GM21423 (cell line): Measurements from ENCODE around the gene DRGX.

ENCODE experiments used
- ATAC-seq: cut with Tn5 transposase; IDR thresholded peaks from one replicate; pipeline ENCODE4 v1.9.1; 2021; ENCODE audit warnings: mild to moderate bottlenecking, moderate library complexity; ENCODE audit not compliant: unreplicated experiment

DRGX gene

DNA sequence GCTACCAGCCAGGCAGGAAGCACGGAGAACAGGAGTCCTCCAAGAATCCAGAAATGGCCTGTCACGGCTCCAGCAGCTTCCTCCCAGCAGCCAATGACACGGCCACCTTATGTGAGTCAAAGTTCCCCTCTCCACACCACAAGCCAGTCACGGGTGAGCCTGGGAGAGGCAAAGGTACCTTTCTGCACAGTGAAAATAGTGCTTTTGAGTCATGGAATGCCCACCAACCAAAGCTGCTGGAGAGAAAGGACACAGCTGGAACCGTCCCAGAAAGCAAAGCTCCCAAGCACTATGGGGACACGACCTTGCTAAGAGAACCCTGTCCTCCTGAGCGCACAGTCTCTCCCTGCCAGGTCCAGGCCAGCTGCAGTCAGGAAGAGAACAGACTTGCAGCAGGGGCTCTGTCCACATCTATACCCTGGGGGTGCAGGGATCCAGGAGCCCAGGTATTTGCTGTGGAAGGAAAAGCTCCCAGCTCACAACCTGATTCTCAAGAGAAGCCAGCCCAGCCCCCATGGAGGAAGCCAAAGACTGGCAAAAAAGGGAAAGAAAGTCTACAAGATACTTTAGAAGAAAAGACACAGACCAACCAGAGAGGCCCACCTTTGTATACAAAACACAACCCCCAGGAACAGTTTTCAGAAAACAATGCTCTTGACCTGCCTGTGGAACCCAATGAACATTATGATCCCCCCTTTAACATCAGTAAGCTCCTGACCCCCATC, 72.6 kb downstream of the DRGX start:
- no peak for ATAC-seq

DNA sequence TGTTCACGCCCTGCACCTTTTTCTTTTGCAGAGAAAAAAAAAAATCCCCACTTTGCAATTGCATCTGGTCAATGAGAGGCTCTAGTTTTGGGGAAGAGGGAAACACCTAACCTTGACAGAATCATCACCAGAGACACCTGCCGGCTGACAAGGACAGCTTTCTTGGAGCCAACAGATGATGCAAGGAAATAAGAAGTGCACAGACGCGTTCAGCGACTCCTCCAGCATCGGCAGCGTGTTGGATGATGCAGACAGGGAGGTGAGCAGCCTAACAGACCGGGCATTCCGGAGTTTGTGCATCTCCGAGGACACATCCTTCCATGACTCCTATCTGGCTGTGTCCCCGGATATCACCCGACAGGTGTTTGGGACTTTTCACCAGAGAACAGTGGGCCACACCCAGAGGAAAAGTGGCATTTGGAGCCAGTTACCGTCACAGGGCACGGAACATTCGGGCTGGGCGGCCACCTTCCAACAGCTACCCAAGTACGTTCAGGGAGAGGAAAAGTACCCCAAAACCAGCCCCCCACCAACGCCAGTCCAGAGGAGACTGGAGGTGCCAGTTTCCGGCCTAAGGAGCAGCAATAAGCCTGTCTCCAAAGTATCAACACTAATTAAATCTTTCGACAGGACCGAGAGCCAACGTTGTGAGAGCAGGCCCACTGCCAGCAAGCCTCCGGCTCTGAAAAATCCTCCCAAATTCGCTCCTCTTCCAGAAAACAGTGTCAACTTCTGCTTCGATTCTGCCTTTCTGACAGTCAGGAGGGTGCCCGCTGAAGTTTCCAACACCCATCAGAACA, 73.3 kb downstream of the DRGX start:
- no peak for ATAC-seq

DNA sequence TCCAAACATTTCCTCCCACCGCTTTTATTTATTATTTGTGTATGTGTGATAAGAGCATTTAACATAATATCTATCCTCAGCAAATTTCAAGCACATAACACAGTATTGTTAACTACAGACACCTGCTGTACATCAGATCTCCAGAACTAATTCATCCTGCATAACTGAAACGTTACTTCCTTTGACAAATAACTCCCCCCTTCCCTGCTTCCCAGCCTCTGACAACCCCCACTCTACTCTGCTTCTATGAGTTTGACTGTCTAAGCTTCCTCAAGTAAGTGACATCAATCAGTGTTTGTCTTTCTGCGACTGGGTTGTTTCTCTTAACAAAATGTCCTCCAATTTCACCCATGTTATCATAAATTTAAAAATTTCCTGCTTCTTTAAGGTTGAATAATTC, 74.9 kb downstream of the DRGX start:
- no peak for ATAC-seq

DNA sequence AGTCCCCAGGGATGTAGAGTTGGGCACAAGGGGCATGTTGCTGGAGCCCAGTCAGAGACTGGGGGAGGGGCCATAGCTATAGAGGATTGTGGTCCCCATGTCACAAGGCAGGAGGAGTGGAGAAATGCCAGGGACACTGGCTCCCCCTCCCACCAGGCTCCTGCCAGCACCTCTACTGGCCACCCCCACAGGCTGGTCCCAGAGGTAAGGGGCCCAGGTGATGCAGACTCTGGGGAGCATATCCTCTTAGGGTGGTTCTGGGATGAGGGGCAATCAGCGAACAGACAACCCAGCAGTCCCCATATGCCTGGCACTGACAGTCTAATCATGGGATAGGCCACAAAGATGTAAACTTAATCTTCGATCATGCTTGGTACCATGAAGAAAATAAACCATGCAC, 75.7 kb downstream of the DRGX start:
- no peak for ATAC-seq

DNA sequence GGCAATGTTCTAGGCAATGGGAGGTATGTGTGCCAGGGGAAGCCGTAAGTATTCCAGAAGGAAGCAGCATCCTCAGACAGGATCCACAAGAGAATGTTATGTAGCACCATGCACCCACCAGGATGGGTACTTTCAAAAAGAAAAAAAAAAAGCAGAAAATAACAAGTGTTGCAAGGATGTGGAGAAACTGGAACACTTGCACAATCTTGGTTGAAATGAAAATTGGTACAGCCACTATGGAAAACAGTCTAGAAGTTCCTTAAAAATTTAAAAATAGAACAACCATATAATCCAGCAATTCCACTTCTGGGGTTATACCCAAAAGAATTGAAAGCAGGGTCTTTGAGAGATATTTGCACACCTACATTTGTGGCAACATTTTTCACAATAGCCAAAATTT, 76.7 kb downstream of the DRGX start:
- ATAC-seq = no peak

DNA sequence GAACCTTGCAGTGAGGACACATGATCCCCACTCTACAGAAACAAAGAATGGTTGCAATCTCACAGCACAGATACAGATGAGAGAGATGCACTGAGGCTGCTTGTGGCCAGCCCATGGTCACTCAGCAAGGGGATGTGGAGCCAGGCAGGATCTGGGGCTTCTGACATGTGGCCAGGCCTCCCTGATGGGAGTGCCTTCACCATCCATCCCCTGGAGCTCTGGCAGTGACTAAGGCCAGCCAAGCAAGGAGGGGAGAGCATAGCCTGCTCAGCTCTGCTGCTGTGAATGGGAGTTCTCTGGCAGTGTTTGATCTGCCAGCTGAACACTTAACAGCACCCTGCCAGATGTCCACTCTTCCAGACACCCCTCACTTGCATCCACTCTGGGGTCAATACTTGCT, 77.1 kb downstream of the DRGX start:
- ATAC-seq = no peak

DNA sequence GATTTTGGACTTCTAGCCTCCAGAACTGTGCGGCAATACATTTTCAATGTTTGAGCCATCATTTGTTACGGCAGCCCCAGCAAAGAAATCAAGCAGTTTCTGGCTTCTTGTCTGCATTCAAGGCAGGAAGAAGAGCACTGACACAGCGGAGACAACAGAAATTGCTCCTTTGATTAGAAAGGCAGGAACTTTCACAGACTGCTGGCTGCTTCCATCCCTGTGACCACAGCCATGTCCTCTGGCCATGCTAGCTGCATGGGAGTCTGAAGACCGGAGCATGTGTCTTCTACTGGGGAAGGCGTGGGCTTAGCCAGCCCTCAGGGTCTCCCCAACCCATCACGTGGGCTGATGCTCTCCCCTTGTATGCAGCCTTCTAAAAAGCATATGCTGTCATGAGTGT, 77.9 kb downstream of the DRGX start:
- no peak for ATAC-seq

DNA sequence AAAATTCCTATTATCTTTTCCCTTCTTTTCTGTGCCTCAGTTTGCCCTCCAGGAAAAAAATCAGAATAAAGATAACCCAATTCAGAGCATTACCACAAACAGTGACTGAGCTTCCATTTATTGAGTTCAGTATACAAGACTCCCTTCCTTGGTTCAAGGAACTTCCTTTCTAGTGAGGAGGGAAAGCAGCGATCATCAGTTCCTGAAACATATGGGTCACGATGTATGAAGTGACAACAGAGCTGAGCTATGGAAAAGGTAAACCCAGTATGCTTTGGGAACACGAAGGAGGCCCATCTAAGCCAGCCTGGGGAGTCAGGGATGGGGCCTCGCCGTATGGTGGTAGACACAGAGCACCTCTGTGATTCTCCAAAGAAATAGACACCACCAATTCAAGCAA, 81.1 kb downstream of the DRGX start:
- ATAC-seq = no peak
